Right lobe of liver (tissue), 6 donors: ENCODE measurements around the gene LRP3. TPM values are rescaled to one million over a fixed set of nuclear protein-coding genes. Genes with fewer than 3 reads are reported as not detected.

Source experiments
- ATAC-seq, 4 donors: fragments of 200-7000 bp; cut with Tn5 transposase; one replicate each; pipeline ENCODE4 v1.9.1; 2020; ENCODE audit warnings: mild to moderate bottlenecking in 4 of 4, moderate library complexity in 4 of 4
- DNase-seq, 3 donors: peaks; one replicate each; pipeline ENCODE4 v3.0.0-alpha.2; 2020
- H3K27ac ChIP-seq, 3 donors: fragments of 200-600 bp; one replicate each; pipeline ENCODE4 v1.8.0; 2022
- H3K27me3 ChIP-seq, 2 donors: fragments of 200-600 bp; one replicate each; pipeline ENCODE4 v1.8.0; 2022
- H3K36me3 ChIP-seq, 4 donors: fragments of 200-600 bp; sonication (generic) in 1 of 4; one replicate each; pipeline versions ENCODE4 v1.5.1 to v1.8.0; 2017 to 2022; ENCODE audit warnings: control low read depth in 1 of 4
- H3K4me1 ChIP-seq, 4 donors: fragments of 200-600 bp; sonication (generic) in 1 of 4; one replicate each; pipeline versions ENCODE4 v1.5.1 to v1.8.0; 2017 to 2022; ENCODE audit warnings: control low read depth in 1 of 4
- H3K4me3 ChIP-seq, 3 donors: fragments of 200-600 bp; one replicate each; pipeline ENCODE4 v1.8.0; 2022
- H3K9me3 ChIP-seq, 4 donors: fragments of 200-600 bp; sonication (generic) in 1 of 4; one replicate each; pipeline versions ENCODE4 v1.5.1 to v1.8.0; 2017 to 2022; ENCODE audit warnings: control low read depth in 1 of 4
- CTCF ChIP-seq, 4 donors: fragments of 200-600 bp in 3 of 4; fragments of 450-650 bp in 1 of 4; IDR thresholded peaks; one replicate each; pipeline versions ENCODE4 v1.5.1 to v1.8.0; 2016 to 2022; ENCODE audit warnings: antibody characterized with exemption in 4 of 4, mild to moderate bottlenecking in 2 of 4
- POLR2A ChIP-seq: fragments of 450-650 bp; IDR thresholded peaks from one replicate; pipeline ENCODE4 v1.6.1; 2017; ENCODE audit warnings: antibody characterized with exemption, mild to moderate bottlenecking
- WGBS: methylation state at CpG from one replicate; pipeline ENCODE4 v1.1.6; 2018; ENCODE audit warnings: low coverage, low lambda C conversion rate; ENCODE audit not compliant: insufficient coverage; ENCODE audit errors: missing lambda C conversion rate; 5-methylcytosine and 5-hydroxymethylcytosine counted together
- intact Hi-C, 2 donors: fragments of 100-400 bp; cut with DNase I; formaldehyde crosslinking; loops; one replicate each; pipeline versions ENCODE4 v1.11.2 to v1.14.1; 2022
- total RNA-seq, 6 experiments: library from RNA; depleted of rRNA in 2 of 6; stranded (reverse); fragments of >200 nt in 2 of 6; fragmentation: NEBNext Ultra II Directional in 3 of 6; extraction: Animal tissue kit (Norgen Biotek cat#: 25700) in 3 of 6; gene quantifications; one replicate each; pipeline versions ENCODE4 v1.1.0 to v1.2.4, GENCODE V29; 2016 to 2023
- donor health status: DM: no; HTN: yes; CAD: no.
- donor health status: DM: no; HTN: no; CAD: no.
- donor health status: DM: no; HTN: no; CAD: no.
- donor health status: DM: no; HTN: yes; CAD: no.
- donor health status: DM: no; HTN: yes; CAD: no.

LRP3 gene
- total RNA-seq, 6 experiments from 2014 or later, result 25.2 to 40.7 (median 33.7) TPM

- WGBS, result 88% methylated on average over 1 of the region's 1 CpG
- Histone ChIP-seq H3K27me3 (no peaks in the 10 kb centered on the region), H3K36me3 (no peaks in the 10 kb centered on the region), H3K27ac (no peak overlapping the region), H3K4me3 (no peak overlapping the region), H3K9me3 (peaks cover 0 to 5% (median 2%) of the 10 kb centered on the region in 4 donors), H3K4me1 (peaks cover 0 to 44% (median 21%) of the 10 kb centered on the region in 4 donors)
- no peak for DNase-seq
- TF ChIP-seq POLR2A (no peak), CTCF (IDR thresholded peaks at IDR 0.05) (no peak)
- no peak for ATAC-seq
- intact Hi-C loops, result no loop called here
These were observed 56.4 kb downstream of the LRP3 start for GRCh38 chr19:33250500-33250899.

- H3K4me1 ChIP-seq, result peaks cover 0 to 42% (median 20%) of the 10 kb centered on the region in 4 donors
- DNase-seq (peak in 1 of 3 donors; percentile 46), ATAC-seq (no peak)
- intact Hi-C loops, result no loop called here
- H3K27ac ChIP-seq, result no peak overlapping the region
- no peaks in the 10 kb centered on the region for H3K9me3 ChIP-seq
- no peak overlapping the region for H3K4me3 ChIP-seq
- WGBS, result 40% methylated on average over 1 of the region's 12 CpGs
- H3K36me3 ChIP-seq, result no peaks in the 10 kb centered on the region
- H3K27me3 ChIP-seq, result no peaks in the 10 kb centered on the region
- TF ChIP-seq POLR2A (no peak), CTCF (IDR thresholded peaks at IDR 0.05) (no peak)
These were observed 56.9 kb downstream of the LRP3 start for GRCh38 chr19:33251076-33251475.

- peak in 1 of 3 donors; percentile 36 for DNase-seq
- Histone ChIP-seq H3K9me3 (no peaks in the 10 kb centered on the region), H3K4me3 (no peak overlapping the region), H3K27ac (no peak overlapping the region), H3K4me1 (peaks cover 0 to 37% (median 18%) of the 10 kb centered on the region in 4 donors), H3K27me3 (no peaks in the 10 kb centered on the region), H3K36me3 (no peaks in the 10 kb centered on the region)
- 72% methylated on average over 5 of the region's 17 CpGs for WGBS
- intact Hi-C loops, result no loop called here
- TF ChIP-seq POLR2A, result no peak
- no peak for TF ChIP-seq CTCF (IDR thresholded peaks at IDR 0.05)
- no peak for ATAC-seq
These were observed 57.5 kb downstream of the LRP3 start for GRCh38 chr19:33251526-33252090.

- 92% methylated on average over 2 of the region's 4 CpGs for WGBS
- H3K27ac ChIP-seq, result no peak overlapping the region
- TF ChIP-seq CTCF (IDR thresholded peaks at IDR 0.05) (no peak), POLR2A (no peak)
- H3K4me1 ChIP-seq, result peaks cover 0 to 28% (median 14%) of the 10 kb centered on the region in 4 donors
- intact Hi-C loops, result no loop called here
- no peaks in the 10 kb centered on the region for H3K27me3 ChIP-seq
- no peaks in the 10 kb centered on the region for H3K9me3 ChIP-seq
- H3K36me3 ChIP-seq, result no peaks in the 10 kb centered on the region
- ATAC-seq (peak in 1 of 4 donors; percentile 3), DNase-seq (peak in 1 of 3 donors; percentile 53)
- no peak overlapping the region for H3K4me3 ChIP-seq
These were observed 58.4 kb downstream of the LRP3 start for GRCh38 chr19:33252418-33252962.
